Measurements from ENCODE around the gene RAD21L1. TPM values are rescaled to one million over a fixed set of nuclear protein-coding genes. Genes with fewer than 3 reads are reported as not detected.

Gene RAD21L1
- not detected in 5 replicates for total RNA-seq (2022; extraction: Qiagen RNA extraction; ENCODE audit: low read depth)

GRCh38 chr20:1225783-1226654, at the start of gene RAD21L1:
TSS of gene RAD21L1 (plus strand) at chr20:1226044. CDS start at chr20:1228454, 2,410 bp downstream.

GRCh38 chr20:1184638-1185315, 41.1 kb upstream of the RAD21L1 start, which contains the start of gene TMEM74B:
TSS of gene TMEM74B (minus strand) at chr20:1184981. CDS start at chr20:1183801, 1,180 bp downstream.

GRCh38 chr20:1202762-1203504, 22.9 kb upstream of the RAD21L1 start, which contains the start of gene C20orf202:
TSS of gene C20orf202 (plus strand) at chr20:1203454. CDS start at chr20:1203586, 132 bp downstream.

GRCh38 chr20:1266167-1266973, 40.5 kb downstream of the RAD21L1 start, which contains the start of gene SNPH:
TSS of gene SNPH (plus strand) at chr20:1266294. CDS start at chr20:1296240, 29,946 bp downstream.

Other genes with a start within 250 kb of the RAD21L1 start
- not detected in 5 replicates for gene RSPO4, start 223.7 kb upstream of the RAD21L1 start, total RNA-seq (2022; extraction: Qiagen RNA extraction; ENCODE audit: low read depth)
- gene PSMF1, start 107.4 kb upstream of the RAD21L1 start, total RNA-seq (2022; extraction: Qiagen RNA extraction; ENCODE audit: low read depth): 198 to 224 TPM (median 215 TPM) in 5 replicates
- 2.5 to 5.3 TPM (median 3.4 TPM) in 5 replicates for gene TMEM74B, start 41.1 kb upstream of the RAD21L1 start, total RNA-seq (2022; extraction: Qiagen RNA extraction; ENCODE audit: low read depth)
- not detected in 5 replicates for gene C20orf202, start 22.6 kb upstream of the RAD21L1 start, total RNA-seq (2022; extraction: Qiagen RNA extraction; ENCODE audit: low read depth)
- gene SNPH, start 40.2 kb downstream of the RAD21L1 start, total RNA-seq (2022; extraction: Qiagen RNA extraction; ENCODE audit: low read depth): 2.4 to 5.1 TPM (median 4.4 TPM) in 5 replicates
- 0.81 to 1.6 TPM (median 1.4 TPM) in 5 replicates for gene SDCBP2, start 103.1 kb downstream of the RAD21L1 start, total RNA-seq (2022; extraction: Qiagen RNA extraction; ENCODE audit: low read depth)
- gene FKBP1A, start 167.0 kb downstream of the RAD21L1 start, total RNA-seq (2022; extraction: Qiagen RNA extraction; ENCODE audit: low read depth): 408 to 573 TPM (median 515 TPM) in 5 replicates
- gene NSFL1C, start 240.8 kb downstream of the RAD21L1 start, total RNA-seq (2022; extraction: Qiagen RNA extraction; ENCODE audit: low read depth): 111 to 129 TPM (median 114 TPM) in 5 replicates